Measurements from ENCODE around the gene TMEM258. TPM values are rescaled to one million over a fixed set of nuclear protein-coding genes. Genes with fewer than 3 reads are reported as not detected.

Gene TMEM258
- total and polyA plus RNA-seq, 9 of the 15 experiments (the other 6 are each of a cell fraction or from before 2014, with no cell fraction given) = 97.2 to 856 (median 231) TPM

DNA sequence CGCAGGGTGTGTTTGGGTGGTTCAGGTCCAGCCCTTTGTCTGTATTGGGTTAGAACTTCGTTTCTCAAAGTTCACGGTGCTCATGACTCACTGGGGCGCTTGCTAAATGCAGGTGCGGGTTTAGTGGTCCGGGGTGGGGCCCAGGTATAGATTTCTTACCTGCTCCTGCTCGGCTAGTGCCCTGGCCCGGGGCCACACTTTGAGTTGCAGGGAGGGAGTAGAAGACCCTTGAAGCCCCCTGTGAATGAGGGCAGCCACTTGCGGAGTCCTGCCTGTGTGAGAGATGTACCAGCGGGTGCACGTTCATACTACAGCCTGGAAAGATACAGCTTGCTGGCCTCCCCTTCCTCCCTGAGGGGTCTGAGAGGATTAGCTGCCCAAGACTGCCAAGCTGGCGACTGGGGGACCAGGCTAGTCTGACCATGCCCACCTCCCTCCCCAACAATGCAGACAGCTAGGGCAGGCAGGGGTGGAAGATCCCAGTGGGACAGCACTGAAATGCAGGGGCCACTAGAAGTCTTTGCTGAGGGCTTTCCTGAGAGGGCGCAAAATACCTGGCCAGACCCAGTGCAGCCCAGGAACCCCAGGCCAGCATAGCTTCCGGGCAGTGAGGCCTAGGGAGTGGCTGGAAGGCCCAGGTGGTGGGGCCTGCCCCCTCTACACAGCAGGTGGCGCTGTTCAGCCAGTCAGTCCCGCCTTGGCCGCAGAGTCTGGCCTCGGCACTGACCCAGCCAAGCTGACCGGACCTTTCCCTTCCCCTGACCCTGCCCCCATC, 45.0 kb downstream of the TMEM258 start (continued):
- TF ChIP-seq, protein P1, sequence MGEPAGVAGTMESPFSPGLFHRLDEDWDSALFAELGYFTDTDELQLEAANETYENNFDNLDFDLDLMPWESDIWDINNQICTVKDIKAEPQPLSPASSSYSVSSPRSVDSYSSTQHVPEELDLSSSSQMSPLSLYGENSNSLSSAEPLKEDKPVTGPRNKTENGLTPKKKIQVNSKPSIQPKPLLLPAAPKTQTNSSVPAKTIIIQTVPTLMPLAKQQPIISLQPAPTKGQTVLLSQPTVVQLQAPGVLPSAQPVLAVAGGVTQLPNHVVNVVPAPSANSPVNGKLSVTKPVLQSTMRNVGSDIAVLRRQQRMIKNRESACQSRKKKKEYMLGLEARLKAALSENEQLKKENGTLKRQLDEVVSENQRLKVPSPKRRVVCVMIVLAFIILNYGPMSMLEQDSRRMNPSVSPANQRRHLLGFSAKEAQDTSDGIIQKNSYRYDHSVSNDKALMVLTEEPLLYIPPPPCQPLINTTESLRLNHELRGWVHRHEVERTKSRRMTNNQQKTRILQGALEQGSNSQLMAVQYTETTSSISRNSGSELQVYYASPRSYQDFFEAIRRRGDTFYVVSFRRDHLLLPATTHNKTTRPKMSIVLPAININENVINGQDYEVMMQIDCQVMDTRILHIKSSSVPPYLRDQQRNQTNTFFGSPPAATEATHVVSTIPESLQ (CRISPR knock-in tag; IDR thresholded peaks at IDR 0.05) = no peak
- TF ChIP-seq, protein P2, sequence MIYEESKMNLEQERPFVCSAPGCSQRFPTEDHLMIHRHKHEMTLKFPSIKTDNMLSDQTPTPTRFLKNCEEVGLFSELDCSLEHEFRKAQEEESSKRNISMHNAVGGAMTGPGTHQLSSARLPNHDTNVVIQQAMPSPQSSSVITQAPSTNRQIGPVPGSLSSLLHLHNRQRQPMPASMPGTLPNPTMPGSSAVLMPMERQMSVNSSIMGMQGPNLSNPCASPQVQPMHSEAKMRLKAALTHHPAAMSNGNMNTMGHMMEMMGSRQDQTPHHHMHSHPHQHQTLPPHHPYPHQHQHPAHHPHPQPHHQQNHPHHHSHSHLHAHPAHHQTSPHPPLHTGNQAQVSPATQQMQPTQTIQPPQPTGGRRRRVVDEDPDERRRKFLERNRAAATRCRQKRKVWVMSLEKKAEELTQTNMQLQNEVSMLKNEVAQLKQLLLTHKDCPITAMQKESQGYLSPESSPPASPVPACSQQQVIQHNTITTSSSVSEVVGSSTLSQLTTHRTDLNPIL (CRISPR knock-in tag; IDR thresholded peaks at IDR 0.05) = no peak
- 0 out of 2 replicates have a peak, but pooled peaks have one; percentile 19 for TF ChIP-seq SMARCE1 (IDR thresholded peaks at IDR 0.05)
- peak; percentile 93 for TF ChIP-seq RB1 (IDR thresholded peaks at IDR 0.05; ENCODE audit: low read depth)
- TF ChIP-seq BHLHE40 (IDR thresholded peaks at IDR 0.05; ENCODE audit: low read length) = peak; percentile 55; the same call in 1 of the 2 replicates
- no peak for TF ChIP-seq MTA1 (IDR thresholded peaks at IDR 0.05; ENCODE audit: borderline replicate concordance)
- TF ChIP-seq ZNF384 (IDR thresholded peaks at IDR 0.05; ENCODE audit: low read depth, low read length) = no peak
- TF ChIP-seq, protein P3, sequence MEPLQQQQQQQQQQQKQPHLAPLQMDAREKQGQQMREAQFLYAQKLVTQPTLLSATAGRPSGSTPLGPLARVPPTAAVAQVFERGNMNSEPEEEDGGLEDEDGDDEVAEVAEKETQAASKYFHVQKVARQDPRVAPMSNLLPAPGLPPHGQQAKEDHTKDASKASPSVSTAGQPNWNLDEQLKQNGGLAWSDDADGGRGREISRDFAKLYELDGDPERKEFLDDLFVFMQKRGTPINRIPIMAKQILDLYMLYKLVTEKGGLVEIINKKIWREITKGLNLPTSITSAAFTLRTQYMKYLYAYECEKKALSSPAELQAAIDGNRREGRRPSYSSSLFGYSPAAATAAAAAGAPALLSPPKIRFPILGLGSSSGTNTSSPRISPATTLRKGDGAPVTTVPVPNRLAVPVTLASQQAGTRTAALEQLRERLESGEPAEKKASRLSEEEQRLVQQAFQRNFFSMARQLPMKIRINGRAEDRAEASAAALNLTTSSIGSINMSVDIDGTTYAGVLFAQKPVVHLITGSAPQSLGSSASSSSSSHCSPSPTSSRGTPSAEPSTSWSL (CRISPR knock-in tag; IDR thresholded peaks at IDR 0.05; ENCODE audit: borderline replicate concordance) = no peak
- no peak for TF ChIP-seq ZNF165 (CRISPR knock-in tag; IDR thresholded peaks at IDR 0.05; ENCODE audit: borderline replicate concordance)
- TF ChIP-seq, protein P4, sequence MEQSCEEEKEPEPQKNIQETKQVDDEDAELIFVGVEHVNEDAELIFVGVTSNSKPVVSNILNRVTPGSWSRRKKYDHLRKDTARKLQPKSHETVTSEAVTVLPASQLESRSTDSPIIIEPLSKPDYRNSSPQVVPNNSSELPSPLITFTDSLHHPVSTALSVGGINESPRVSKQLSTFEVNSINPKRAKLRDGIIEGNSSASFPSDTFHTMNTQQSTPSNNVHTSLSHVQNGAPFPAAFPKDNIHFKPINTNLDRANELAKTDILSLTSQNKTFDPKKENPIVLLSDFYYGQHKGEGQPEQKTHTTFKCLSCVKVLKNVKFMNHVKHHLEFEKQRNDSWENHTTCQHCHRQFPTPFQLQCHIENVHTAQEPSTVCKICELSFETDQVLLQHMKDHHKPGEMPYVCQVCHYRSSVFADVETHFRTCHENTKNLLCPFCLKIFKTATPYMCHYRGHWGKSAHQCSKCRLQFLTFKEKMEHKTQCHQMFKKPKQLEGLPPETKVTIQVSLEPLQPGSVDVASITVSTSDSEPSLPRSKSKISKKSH (CRISPR knock-in tag; IDR thresholded peaks at IDR 0.05) = no peak
- TF ChIP-seq MCM5 (IDR thresholded peaks at IDR 0.05; ENCODE audit: low read depth) = no peak
- no peak for TF ChIP-seq KLF1 (tag; IDR thresholded peaks at IDR 0.05)
- no peak for TF ChIP-seq HNRNPK (IDR thresholded peaks at IDR 0.05; ENCODE audit: low read depth, low read length, poor library complexity, severe bottlenecking)
- no peak for TF ChIP-seq ERF (CRISPR knock-in tag; IDR thresholded peaks at IDR 0.05)
- no peak for TF ChIP-seq ZNF12 (CRISPR knock-in tag; IDR thresholded peaks at IDR 0.05)
- no peak for TF ChIP-seq BRD4 (IDR thresholded peaks at IDR 0.05)
- TF ChIP-seq, protein P5, sequence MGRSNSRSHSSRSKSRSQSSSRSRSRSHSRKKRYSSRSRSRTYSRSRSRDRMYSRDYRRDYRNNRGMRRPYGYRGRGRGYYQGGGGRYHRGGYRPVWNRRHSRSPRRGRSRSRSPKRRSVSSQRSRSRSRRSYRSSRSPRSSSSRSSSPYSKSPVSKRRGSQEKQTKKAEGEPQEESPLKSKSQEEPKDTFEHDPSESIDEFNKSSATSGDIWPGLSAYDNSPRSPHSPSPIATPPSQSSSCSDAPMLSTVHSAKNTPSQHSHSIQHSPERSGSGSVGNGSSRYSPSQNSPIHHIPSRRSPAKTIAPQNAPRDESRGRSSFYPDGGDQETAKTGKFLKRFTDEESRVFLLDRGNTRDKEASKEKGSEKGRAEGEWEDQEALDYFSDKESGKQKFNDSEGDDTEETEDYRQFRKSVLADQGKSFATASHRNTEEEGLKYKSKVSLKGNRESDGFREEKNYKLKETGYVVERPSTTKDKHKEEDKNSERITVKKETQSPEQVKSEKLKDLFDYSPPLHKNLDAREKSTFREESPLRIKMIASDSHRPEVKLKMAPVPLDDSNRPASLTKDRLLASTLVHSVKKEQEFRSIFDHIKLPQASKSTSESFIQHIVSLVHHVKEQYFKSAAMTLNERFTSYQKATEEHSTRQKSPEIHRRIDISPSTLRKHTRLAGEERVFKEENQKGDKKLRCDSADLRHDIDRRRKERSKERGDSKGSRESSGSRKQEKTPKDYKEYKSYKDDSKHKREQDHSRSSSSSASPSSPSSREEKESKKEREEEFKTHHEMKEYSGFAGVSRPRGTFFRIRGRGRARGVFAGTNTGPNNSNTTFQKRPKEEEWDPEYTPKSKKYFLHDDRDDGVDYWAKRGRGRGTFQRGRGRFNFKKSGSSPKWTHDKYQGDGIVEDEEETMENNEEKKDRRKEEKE (IDR thresholded peaks at IDR 0.05; ENCODE audit: borderline replicate concordance in 1 of 2, control insufficient read depth in 1 of 2, low read depth in 2 of 2, low read length in 1 of 2) = no peak
- no peak for TF ChIP-seq ZNF830 (CRISPR knock-in tag; IDR thresholded peaks at IDR 0.05)
- TF ChIP-seq ZNF764 (CRISPR knock-in tag; IDR thresholded peaks at IDR 0.05; ENCODE audit: low read depth) = no peak

Data from K562 (cell line).